Gastrocnemius medialis (tissue), 4 donors: ENCODE measurements around the gene SSR2. TPM values are rescaled to one million over a fixed set of nuclear protein-coding genes. Genes with fewer than 3 reads are reported as not detected.

Experiments used
- ATAC-seq, 2 donors: fragments of 150-250 bp; one replicate each; pipeline ENCODE4 v1.9.1; 2016
- DNase-seq, 2 donors: peaks; one replicate each; pipeline ENCODE4 v3.0.0-alpha.2; 2019
- H3K27ac ChIP-seq, 4 donors: fragments of 200-600 bp; sonication (generic); 1 replicate in 1 of 4; 2 replicates in 3 of 4; pipeline ENCODE4 v1.5.1; 2016 to 2018; ENCODE audit warnings: mild to moderate bottlenecking in 2 of 4, moderate library complexity in 1 of 4
- H3K27me3 ChIP-seq, 3 donors: fragments of 200-600 bp; sonication (generic) in 2 of 3; 1 replicate in 1 of 3; 2 replicates in 2 of 3; pipeline versions ENCODE4 v1.5.1 to v1.6.0; 2016 to 2019; ENCODE audit warnings: mild to moderate bottlenecking in 1 of 3, moderate library complexity in 1 of 3
- H3K36me3 ChIP-seq, 2 donors: fragments of 200-600 bp; sonication (generic) in 1 of 2; one replicate each; pipeline ENCODE4 v1.5.1; 2017 to 2018
- H3K4me1 ChIP-seq, 2 donors: fragments of 200-600 bp; sonication (generic) in 1 of 2; one replicate each; pipeline ENCODE4 v1.5.1; 2016 to 2017; ENCODE audit warnings: mild to moderate bottlenecking in 2 of 2
- H3K4me3 ChIP-seq, 4 donors: fragments of 200-600 bp; sonication (generic) in 3 of 4; 1 replicate in 1 of 4; 2 replicates in 3 of 4; pipeline ENCODE4 v1.5.1; 2016 to 2019; ENCODE audit warnings: mild to moderate bottlenecking in 2 of 4
- H3K9me3 ChIP-seq, 3 donors: fragments of 200-600 bp; sonication (generic) in 2 of 3; 1 replicate in 1 of 3; 2 replicates in 2 of 3; pipeline ENCODE4 v1.5.1; 2016 to 2019
- POLR2A ChIP-seq, 2 donors: fragments of 450-650 bp; IDR thresholded peaks; one replicate each; pipeline ENCODE4 v1.6.1; 2017; ENCODE audit warnings: antibody characterized with exemption in 2 of 2, mild to moderate bottlenecking in 2 of 2, moderate library complexity in 2 of 2
- in situ Hi-C, 4 donors: fragments of 200-750 bp; cut with MboI; loops; one replicate each; pipeline versions ENCODE4 v1.15.0 to v1.8.0; 2017; ENCODE audit warnings: low sequenced_read_pairs in 4 of 4
- intact Hi-C: fragments of 100-400 bp; cut with DNase I; formaldehyde crosslinking; loops from one replicate; pipeline ENCODE4 v1.15.1; 2023; ENCODE audit warnings: low total_unique reads
- total RNA-seq, 4 donors: library from RNA; depleted of rRNA; stranded (reverse); fragments of >200 nt; gene quantifications; one replicate each; pipeline versions ENCODE4 v1.1.0 to v1.2.3, GENCODE V29; 2016
- TF ChIP-seq, protein P1 (sequence below), 5 experiments: fragments of 450-650 bp in 3 of 5; fragments of 200-600 bp in 2 of 5; sonication (generic) in 2 of 5; IDR thresholded peaks in 4 of 5; conservative IDR thresholded peaks in 1 of 5; 1 replicate in 4 of 5; 2 replicates in 1 of 5; pipeline ENCODE4 v1.5.1; 2016 to 2019; ENCODE audit warnings: antibody characterized with exemption in 5 of 5, mild to moderate bottlenecking in 3 of 5, moderate library complexity in 3 of 5

Gene SSR2
- total RNA-seq, 4 donors from 2014 or later: 70.6 to 118 (median 108) TPM

DNA sequence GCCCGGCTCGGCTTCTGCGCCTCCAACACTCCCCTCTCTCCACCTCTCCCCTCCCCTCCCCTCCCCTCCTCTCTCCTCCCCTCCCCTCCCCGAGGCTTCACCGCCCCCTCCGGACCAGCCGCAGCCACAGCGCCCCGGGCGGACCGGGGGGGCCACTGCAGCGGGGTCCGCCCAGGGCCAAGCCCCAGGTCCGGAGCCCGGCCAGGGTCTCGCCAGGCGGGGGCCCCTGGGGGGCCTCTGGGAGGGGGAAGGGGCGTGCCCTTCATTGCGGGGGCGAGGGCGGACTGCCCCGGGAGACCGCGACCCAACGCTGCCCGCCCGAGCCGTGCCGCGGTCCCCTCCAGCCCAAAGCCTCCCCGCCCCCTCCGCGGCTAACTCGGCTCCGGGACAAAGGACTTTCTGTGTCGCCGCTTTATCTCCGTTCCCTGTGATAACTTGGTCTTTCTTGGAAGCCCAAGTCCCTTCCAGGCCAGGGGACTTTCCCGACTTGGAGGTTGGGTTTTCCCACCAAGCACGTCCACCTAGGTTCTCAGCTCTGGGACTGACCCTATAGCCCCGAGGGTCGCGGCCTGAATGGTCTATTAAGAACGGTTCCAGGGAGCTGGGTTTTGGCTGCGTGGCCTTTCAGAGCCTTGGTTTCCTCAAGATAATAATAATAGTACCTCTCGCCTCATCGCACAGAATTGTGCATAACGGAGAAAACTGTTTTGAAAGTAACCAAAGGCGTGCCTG is 33.2 kb upstream of the SSR2 start, which contains the start of gene UBQLN4:
UBQLN4 (minus strand) TSS at position 31 of the 732 bp plus-strand sequence. CDS start 97 bp downstream, outside the sequence.
- peak; percentile 65 to 70 for ATAC-seq
- in situ Hi-C loops: loop anchor here in 1 of 4 donors (25.0 kb wide), 1 partner anchor 683 kb away; the partner anchor contains the start of genes ISG20L2, METTL25B and MRPL24

DNA sequence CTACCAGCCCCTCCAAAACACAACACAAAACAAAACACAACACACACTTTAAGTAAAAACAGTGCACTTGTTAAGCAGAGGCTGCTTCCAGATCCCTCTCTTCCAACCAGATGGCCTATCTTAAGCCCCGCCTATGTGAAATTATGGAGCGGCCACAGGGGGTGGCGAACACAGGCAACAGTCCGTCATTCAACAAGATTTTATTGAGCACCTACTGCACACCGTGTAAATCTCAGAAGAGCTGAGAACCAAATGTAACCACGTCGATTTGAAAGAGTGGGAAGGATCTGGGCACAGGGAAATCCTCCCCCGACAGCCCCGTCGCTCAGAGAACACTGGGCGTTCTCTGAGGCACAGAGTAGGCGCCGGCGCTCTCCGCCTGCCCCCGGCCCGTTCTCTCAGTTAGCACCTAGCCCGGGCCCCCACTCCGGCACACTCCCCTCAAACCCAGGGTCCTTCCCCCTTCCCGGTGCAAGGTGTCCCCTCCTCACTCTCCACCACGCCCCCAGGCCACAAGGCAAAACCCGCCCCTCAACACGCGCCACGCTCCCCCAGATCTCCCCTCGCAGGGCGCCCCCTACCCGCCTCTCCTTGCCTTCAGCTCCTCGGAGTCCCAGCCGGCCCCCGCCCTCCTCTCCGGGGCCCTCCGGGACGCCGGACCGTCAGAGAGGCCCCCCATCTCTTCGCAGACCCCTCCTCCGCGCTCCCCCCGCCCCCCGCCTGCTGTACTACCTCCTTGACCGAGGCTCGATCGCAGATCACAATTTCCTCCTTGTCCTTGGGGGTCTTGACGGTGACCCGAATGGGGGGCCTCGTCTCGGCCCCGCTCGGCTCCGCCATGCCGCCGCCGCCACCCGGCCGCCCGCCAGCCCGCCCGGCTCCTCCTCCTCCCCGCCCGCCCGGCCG is 32.4 kb upstream of the SSR2 start:
- in situ Hi-C loops: loop anchor here in 1 of 4 donors (25.0 kb wide), 1 partner anchor 684 kb away; the partner anchor contains the start of genes ISG20L2, METTL25B and MRPL24
- peak in 1 of 2 donors; percentile 19 for ATAC-seq

More for the DNA sequence above, 33.2 kb upstream of the SSR2 start, which contains the start of gene UBQLN4:
- peak; percentile 88 to 90 for DNase-seq
- no peaks in the 10 kb centered on the region for H3K9me3 ChIP-seq
- H3K27ac ChIP-seq: peak within 1 kb of the TSS; percentile 92 to 99 (median 98)
- TF ChIP-seq, protein P1, sequence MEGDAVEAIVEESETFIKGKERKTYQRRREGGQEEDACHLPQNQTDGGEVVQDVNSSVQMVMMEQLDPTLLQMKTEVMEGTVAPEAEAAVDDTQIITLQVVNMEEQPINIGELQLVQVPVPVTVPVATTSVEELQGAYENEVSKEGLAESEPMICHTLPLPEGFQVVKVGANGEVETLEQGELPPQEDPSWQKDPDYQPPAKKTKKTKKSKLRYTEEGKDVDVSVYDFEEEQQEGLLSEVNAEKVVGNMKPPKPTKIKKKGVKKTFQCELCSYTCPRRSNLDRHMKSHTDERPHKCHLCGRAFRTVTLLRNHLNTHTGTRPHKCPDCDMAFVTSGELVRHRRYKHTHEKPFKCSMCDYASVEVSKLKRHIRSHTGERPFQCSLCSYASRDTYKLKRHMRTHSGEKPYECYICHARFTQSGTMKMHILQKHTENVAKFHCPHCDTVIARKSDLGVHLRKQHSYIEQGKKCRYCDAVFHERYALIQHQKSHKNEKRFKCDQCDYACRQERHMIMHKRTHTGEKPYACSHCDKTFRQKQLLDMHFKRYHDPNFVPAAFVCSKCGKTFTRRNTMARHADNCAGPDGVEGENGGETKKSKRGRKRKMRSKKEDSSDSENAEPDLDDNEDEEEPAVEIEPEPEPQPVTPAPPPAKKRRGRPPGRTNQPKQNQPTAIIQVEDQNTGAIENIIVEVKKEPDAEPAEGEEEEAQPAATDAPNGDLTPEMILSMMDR (IDR thresholded peaks at IDR 0.05 in 4 of 5, conservative IDR thresholded peaks at IDR 0.05 in 1 of 5): peak; percentile 44 to 73 (median 59)
- TF ChIP-seq POLR2A (IDR thresholded peaks at IDR 0.05): peak; percentile 12 to 52
- intact Hi-C loops: loop anchor here (1.0 to 10.0 kb wide), 4 partner anchors 34 to 671 kb away; partner anchors contain the start of genes ISG20L2, KHDC4, METTL25B and SSR2
- H3K36me3 ChIP-seq: peaks cover 0 to 15% of the 10 kb centered on the region in 2 donors
- no peaks in the 10 kb centered on the region for H3K27me3 ChIP-seq
- H3K4me3 ChIP-seq: peak within 1 kb of the TSS; percentile 91 to 95 (median 92)
- peaks cover 17 to 26% of the 10 kb centered on the region in 2 donors for H3K4me1 ChIP-seq

DNA sequence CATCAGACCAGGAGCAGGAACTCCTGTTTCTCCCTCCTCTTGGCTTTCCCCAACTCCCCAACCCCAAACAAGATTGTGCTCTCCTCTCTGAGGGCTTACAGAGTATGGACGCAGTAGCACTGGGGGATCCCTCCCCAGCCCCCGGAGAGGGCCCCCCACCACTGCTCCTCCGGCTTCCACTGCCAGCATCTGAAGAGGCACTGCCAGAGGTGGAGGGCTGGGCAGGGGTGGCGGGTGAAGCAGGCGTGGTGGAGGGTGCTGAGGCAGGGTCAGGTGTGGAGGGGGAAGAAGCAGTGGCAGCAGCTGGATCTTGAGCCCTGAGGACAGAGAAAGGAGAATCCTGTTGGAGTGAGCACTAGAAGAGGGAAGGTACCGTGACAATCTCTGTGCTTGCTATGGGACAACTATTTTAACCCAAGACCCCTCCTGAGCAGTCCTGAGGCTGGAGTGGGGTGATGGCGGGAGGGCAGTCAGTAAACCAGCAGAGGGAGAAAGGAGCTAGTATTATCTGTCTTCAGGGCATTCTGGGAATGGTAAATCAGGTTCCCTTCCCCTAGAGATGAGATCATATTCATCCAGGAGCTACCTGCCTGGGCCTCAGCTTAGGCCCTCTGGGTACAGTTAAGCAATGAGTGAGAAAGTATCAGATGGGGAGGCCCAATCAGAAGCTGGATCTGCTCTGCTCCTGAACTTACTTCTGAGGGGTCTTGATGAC is 30.4 kb upstream of the SSR2 start:
- Histone ChIP-seq H3K27ac (peak overlapping the region in 3 of 4 donors; percentile 24 to 46 (median 36)), H3K36me3 (peaks cover 0 to 27% of the 10 kb centered on the region in 2 donors), H3K4me1 (peaks cover 17 to 26% of the 10 kb centered on the region in 2 donors), H3K9me3 (no peaks in the 10 kb centered on the region), H3K27me3 (no peaks in the 10 kb centered on the region), H3K4me3 (no peak overlapping the region)
- no peak for DNase-seq
- no peak for ATAC-seq
- TF ChIP-seq, protein P1 (IDR thresholded peaks at IDR 0.05 in 4 of 5, conservative IDR thresholded peaks at IDR 0.05 in 1 of 5): no peak
- no peak for TF ChIP-seq POLR2A (IDR thresholded peaks at IDR 0.05)
- in situ Hi-C loops (loop anchor here in 1 of 4 donors (25.0 kb wide), 1 partner anchor 686 kb away; the partner anchor contains the start of genes ISG20L2, METTL25B and MRPL24), intact Hi-C loops (loop anchor here (10.0 kb wide), 1 partner anchor 674 kb away; the partner anchor contains the start of genes ISG20L2 and METTL25B)

More for the DNA sequence above, 32.4 kb upstream of the SSR2 start:
- TF ChIP-seq, protein P1 (IDR thresholded peaks at IDR 0.05 in 4 of 5, conservative IDR thresholded peaks at IDR 0.05 in 1 of 5): peak in 1 of 5 experiments; percentile 11
- peak; percentile 62 to 64 for TF ChIP-seq POLR2A (IDR thresholded peaks at IDR 0.05)
- H3K27ac ChIP-seq: peak overlapping the region; percentile 92 to 99 (median 98)
- no peaks in the 10 kb centered on the region for H3K27me3 ChIP-seq
- H3K36me3 ChIP-seq: peaks cover 0 to 23% of the 10 kb centered on the region in 2 donors
- no peaks in the 10 kb centered on the region for H3K9me3 ChIP-seq
- H3K4me3 ChIP-seq: peak overlapping the region; percentile 91 to 95 (median 92)
- DNase-seq: peak in 1 of 2 donors; percentile 31
- peaks cover 17 to 26% of the 10 kb centered on the region in 2 donors for H3K4me1 ChIP-seq
- intact Hi-C loops: loop anchor here (10.0 kb wide), 1 partner anchor 672 kb away; the partner anchor contains the start of genes ISG20L2 and METTL25B
